Heart left ventricle (tissue), 13 donors: ENCODE data around the gene C11orf16.

Experiments
- CTCF ChIP-seq, 12 donors: fragments of 200-600 bp; sonication (generic) in 4 of 12; IDR thresholded peaks; one replicate each; pipeline versions ENCODE4 v1.5.0 to v1.8.0; 2018 to 2022; ENCODE audit warnings: antibody characterized with exemption in 12 of 12, mild to moderate bottlenecking in 5 of 12
- POLR2A ChIP-seq, 2 donors: fragments of 450-650 bp; IDR thresholded peaks; one replicate each; pipeline ENCODE4 v1.6.1; 2017; ENCODE audit warnings: antibody characterized with exemption in 2 of 2, mild to moderate bottlenecking in 2 of 2, moderate library complexity in 2 of 2
- donor health status: ischemic (EF 13 %, LVEDD 7.1; RV severe dilation, severe dysfunction).
- donor health status: DM: no; HTN: yes; CAD: no.
- donor health status: DM: no; HTN: no; CAD: no.
- donor health status: ischemic (EF 25% LVEDD 6.9; RV normal size, moderate dysfunction).
- donor health status: ischemic (EF 25% LVEDD 5.7; RV mildly dilated, moderate dysfunction).
- donor health status: ischemic (EF 35%, LVEDD 5.7; RV mildly dilated, moderate dysfunction).
- donor health status: nonischemic (EF 11% LVEDD 7.7; RV severe dilation, severe dysfunction).
- donor health status: DM: yes; HTN: yes; CAD: no.
- donor health status: PGD.
- donor health status: ischemic (EF 29% LVEDD 5.4; RV normal size, mild dysfunction).
- donor health status: nonischemic (EF 23%, LVEDD 6.1; RV moderate dilation, normal function).

GRCh38 chr11:8942518-8943066 is 9.8 kb upstream of the C11orf16 start, which contains the start of gene ASCL3:
- TF ChIP-seq CTCF (IDR thresholded peaks at IDR 0.05) (no peak), POLR2A (IDR thresholded peaks at IDR 0.05) (no peak)
